Amniotic stem cell (primary cell): ENCODE results near the gene ELMO3.

Source experiments
- DNase-seq: peaks from one replicate; lab custom pipeline; 2025; lab: John Stamatoyannopoulos, UW

ELMO3 gene, protein sequence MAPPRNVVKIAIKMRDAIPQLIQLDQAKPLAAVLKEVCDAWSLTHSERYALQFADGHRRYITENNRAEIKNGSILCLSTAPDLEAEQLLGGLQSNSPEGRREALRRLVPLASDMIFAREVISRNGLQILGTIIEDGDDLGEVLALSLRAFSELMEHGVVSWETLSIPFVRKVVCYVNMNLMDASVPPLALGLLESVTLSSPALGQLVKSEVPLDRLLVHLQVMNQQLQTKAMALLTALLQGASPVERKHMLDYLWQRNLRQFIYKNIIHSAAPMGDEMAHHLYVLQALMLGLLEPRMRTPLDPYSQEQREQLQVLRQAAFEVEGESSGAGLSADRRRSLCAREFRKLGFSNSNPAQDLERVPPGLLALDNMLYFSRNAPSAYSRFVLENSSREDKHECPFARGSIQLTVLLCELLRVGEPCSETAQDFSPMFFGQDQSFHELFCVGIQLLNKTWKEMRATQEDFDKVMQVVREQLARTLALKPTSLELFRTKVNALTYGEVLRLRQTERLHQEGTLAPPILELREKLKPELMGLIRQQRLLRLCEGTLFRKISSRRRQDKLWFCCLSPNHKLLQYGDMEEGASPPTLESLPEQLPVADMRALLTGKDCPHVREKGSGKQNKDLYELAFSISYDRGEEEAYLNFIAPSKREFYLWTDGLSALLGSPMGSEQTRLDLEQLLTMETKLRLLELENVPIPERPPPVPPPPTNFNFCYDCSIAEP

DNA sequence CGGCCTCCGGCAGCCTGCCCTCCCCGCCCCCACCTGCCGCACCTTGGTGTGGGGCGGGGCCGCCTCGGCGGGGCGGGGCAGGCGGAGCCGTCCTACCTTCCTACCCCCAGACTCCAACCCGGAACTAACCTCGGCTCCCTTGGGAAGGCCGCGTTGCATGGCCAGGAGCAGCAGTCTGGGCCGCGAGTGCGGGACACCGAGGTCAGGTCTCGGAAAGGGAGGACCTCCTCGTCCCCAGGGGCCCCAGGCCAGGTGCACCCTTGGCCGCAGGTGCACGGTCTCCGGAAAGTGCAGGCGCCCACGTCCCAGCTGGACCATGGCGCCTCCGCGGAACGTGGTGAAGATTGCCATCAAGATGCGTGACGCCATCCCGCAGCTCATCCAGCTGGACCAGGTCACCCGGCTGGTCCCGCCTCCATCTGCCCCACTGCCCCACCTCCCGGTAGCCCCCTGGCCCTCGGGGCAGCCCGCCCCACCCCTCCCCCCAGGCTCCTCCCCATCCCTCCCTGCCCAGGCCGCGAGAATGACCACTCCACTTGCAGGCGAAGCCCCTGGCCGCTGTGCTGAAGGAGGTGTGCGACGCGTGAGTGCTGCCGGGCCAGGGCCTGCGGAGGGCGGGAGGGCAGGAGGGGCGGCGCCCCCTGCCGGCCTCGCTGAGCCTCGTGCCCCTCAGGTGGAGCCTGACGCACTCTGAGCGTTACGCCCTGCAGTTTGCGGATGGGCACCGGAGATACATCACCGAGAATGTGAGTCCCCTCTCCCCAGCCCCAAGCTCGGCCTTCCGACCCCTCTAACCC lies at the start of gene ELMO3:
ELMO3 (plus strand) TSS at position 121 of the 797 bp plus-strand sequence; CDS start at position 317, 196 bp downstream.
- no peak for DNase-seq

DNA sequence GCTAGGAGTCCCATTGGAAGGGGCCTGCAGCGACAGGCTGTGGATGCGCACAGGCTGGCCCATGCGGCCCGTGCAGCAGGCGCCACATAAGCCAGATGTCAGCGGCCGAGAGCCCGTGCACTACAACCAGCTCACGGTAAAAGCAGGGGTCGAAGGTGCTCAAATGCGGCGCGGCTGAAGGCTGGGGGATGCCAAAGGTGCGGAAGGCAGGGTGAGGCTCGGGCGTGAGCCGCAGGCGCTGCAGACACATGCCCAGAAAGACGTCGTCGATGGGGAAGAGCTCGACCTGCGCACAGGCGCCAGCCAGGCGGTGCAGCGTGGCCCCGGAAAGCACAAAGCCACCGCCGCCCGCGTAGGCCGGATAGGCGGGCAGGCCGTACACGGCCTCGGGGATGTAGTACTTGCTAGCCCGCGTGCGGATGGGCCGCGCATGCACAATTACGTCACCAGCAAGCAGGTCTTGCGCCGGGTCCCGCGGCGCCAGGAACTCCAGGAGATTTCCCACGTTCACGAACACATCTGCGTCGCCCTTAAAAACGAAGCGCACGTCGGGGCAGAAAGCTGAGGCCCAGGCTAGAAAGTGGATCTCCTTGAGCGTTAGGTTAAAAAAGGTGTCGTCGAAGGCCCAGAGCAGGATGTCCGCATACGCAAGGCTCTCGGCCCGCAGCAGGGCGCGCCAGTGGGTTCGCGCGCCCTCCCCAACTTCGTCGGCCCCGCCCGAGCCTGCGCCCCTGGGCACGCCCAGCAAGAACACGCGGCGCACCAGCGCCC lies 49.5 kb upstream of the ELMO3 start:
- no peak for DNase-seq

DNA sequence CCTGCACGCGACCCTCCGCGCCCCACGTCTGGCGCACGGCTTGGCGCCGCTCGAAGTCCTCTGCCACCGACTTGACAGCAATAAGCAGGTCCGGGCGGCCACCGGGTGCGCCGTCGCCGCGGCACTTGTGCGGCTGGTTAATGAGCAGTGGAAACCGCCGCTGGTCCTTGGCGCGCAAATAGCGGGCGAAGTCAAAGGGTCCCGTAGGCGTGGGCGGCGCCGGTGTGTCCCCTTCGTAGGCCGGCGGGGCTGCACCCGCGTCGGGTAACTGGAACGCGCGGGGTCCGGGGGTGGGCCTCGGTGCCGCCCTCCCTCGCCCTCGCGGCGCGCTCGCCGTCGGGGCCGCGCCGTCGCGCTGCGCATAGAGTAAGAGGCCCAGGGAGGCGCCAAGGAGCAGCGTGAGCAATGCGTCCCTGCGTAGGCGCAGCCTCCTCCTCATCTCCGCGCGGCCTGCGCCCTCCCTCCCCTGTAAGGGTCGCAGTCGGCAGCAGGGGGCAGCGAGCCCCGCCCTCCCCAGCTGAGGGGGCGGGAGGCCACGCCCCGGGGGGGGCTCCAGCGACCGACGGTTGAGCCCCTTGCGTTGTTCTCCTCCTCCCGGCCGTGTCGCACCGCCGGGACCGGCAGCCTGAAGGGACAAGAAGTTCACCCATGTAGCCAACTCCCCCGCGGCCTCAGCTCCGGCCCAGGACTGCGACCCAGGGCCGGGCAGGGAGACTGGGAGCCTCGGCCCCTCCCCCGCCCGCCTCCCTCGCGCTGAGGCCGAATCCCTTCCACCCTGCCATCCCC lies 48.7 kb upstream of the ELMO3 start:
- DNase-seq, result no peak

DNA sequence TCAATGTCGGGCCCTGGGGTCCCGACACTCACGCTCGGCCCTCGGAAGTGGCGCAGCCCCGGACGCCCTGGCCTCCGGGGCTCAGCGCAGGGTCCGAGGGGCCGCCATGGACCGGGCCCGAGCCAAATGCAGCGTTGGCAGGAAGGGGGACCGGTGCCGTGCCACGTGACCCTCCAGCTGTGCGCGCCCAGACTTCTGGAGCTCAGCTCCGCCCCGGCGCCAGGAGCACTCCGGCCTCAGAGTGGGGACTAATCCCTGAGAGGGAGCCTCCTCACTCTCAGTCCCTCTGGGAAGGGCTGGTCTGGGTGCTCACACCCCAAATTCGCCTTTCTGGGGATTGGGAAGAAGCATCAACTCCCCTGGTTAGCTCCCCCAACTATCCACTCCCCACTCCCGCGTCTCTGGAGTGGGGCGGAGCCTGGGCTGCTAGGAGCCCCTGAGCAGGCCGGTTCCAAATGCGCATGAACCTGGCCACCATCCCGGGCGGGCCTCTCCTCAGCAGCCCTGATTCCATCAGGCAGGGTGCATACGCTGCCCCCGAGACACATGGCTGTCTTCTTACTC lies 48.0 kb upstream of the ELMO3 start, which contains the start of gene B3GNT9:
B3GNT9 (minus strand) TSS at position 166 of the 564 bp plus-strand sequence. CDS start 513 bp downstream, outside the sequence.
- DNase-seq, result peak; percentile 41

DNA sequence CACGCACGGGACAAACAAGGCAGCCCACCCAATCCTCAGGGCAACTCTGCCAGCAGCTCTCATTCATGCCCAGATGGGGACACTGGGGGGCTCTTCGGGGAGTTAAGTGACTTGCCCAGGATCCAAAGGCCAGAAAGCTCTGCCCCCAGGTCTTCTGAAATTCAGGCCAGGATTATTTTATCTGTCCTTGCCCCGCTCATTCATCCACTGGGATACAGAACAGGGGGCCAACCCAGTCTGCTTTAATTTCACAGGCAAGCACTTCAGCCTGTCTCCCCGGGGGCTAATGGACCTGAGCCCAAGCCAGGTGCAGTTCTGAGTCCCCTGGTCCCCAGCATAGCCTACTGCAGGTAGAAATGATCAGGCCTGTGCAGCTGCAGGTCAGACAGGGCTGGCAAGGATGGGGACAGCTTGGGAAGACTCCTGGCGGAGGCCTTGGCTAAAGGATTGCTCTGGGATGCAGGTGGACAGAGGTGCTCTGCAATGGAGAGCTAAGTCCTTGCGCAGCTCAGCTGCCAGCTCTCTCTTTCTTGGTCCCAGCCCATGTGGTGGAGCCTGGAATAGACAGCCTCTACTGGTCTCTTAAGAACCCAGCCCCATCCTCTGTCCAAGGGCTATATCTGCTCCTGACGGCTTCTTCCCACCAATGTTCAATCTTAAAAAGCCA lies 47.4 kb upstream of the ELMO3 start:
- no peak for DNase-seq

DNA sequence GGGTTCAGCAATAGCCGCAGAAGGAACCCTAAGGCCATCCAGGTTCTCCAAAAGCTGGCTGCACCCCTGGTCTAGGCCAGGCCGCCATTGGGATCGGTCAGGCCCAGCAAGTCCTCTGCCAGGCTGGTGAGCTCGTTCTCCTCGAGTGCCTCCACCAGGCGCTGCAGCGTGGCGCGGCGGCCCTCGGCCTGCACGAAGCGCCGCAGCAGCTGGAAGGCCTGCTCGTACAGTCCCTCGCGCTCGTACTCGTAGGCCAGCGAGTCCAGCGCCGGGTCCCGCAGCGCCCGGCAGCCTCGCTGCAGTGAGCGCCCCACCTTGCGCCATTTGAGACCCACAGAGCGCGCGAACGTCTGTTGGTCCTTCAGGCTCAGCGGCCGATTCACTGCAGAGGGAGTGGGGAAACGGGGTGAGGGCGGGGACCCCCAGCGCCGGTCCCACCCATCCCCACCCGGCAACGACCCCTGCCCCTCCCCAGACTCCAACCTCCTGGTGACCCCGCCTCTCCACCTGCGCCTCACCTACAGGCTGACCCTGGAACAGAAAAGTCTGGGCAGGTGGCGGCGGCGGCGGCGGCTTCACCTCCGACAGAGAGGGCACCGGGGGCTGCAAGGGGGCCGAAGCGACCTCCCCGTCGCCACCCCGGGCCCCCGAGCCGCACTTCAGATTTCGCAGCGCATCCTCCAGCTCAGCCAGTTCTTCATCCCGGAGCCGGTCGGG lies 44.2 kb upstream of the ELMO3 start:
- DNase-seq, result no peak

DNA sequence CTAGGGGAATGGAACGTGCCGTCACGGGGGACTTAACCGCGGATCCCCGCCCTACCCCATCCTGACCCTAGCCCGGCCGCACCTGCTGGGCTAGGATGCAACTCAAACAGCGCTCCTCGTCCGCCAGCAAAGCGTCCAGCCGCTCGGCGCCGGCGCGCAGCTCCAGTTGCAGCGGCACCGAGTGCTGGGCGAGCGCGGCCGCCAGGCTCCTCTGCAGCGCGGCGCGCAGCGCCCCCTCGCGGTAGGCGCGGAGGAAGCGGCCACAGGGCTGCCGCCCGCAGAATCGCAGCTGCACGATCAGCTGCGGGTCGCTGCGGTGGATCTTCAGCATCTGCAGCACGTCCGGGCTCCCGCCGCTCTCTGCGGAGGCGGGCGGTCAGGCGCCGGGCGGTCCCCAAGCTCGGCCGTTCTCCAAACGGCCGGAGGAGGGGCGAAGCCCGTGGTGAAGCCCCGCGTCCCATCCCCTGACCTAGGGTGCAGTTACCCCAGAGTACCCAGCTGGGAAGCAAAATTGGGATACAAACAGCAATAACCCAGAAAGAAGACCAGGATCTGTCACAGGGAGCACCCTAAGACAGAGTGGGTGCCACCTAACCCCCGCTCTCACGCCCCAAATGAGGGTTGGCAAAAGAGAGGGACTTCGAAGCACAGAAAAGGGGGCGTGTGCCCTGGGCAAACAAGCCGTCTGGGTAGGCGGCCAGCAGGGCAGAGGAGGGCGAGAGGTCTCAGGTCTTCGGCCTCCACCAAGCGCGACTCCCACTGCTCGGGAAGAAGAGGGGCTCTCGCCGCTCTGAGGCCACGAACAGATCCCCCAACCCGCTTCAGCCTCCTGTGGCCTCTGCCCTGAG lies 43.4 kb upstream of the ELMO3 start:
- DNase-seq, result no peak

DNA sequence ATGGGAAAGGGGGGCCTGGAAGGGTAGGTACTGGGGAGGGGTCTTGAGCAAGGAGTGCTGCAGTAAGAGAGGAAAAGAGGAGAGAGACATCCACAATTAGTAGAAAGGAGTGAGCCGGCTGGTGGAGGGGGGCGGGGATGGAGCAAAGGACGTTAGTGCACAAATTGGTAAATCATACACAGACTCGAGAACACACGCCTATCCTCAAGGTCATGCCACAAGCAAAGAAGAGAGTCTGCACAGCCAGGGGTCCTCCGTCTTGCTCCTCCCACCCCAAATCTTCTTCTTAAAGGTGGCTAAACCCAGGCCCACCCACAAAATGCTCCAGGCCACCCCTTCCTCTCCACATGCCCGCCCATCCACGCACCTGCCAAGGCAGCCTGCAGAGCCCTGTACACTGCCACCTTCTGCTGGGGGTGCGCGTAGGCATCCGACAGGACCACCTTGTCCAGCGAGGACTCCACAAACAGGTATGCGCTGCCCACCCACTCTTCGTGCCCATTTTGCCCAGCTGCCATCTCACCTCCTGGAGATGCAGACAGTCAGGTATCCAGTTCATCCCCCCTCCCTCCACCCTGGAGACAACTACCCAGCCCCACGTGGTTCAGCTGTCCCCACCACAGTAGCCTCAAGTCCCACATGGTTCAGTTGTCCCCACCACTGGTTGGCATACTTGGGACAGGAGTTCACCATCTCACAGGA lies 42.6 kb upstream of the ELMO3 start:
- no peak for DNase-seq

DNA sequence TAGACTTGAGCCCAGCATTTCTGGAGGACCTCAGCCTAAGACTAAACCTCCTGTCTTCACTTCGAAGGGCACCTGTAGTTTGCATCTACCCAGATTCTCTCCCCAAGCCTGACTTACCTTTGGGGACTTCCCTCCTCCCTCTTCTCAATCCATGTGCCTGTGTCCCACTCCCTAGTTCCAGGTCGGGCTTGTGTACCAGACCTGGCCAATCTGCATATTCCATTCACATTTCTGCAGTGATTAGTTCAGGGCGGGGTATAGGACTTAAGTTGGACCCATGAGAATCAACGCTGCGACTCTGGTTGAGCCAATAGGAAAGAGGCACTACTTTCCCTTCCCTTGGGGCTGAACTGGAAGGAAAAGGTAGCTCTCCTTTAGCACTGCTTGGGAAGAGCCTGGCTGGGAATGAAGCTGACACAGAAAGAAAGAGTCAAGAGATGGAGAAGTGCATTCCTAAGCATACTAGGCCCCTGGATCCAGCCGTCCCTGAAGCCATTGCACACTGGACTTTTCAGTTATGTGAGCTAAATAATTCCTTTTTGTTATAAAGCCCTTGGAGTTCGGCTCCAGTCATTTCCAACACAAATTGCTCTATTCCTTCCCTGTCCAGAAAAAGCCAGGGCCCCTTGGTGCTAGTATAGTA lies 41.7 kb upstream of the ELMO3 start:
- DNase-seq, result no peak

DNA sequence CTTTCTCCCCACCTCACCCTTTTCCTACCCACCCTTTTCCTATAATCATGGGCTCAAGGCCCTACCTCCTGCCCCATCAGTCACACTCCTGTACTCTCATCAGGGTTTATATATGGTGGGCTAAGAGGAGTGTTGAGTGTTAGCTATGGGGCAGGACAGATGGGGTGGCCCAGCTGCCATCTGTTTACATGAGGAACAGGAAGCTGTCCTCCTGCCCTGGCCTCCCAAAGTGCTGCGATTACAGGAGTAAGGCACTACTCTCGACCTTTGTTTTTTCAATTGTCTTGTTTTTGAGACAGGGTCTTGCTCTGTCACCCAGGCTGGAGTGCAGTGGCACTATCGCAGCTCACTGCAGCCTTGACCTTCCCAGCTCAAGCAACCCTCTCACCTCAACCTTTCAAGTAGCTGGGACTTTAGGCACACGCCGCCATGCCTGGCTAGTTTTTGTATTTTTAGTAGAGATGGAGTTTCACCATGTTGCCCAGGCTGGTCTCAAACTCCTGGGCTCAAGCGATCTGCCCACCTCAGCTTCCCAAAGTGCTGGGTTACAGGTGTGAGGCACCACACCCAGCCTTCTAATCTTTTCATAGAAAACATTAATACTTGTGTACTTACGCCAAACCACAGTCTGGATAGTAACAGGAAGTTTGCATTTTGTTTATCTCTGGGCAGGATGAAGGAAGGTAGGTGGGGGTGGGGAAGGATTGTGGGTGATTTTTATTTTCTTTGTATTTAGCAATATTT lies 40.9 kb upstream of the ELMO3 start:
- no peak for DNase-seq

DNA sequence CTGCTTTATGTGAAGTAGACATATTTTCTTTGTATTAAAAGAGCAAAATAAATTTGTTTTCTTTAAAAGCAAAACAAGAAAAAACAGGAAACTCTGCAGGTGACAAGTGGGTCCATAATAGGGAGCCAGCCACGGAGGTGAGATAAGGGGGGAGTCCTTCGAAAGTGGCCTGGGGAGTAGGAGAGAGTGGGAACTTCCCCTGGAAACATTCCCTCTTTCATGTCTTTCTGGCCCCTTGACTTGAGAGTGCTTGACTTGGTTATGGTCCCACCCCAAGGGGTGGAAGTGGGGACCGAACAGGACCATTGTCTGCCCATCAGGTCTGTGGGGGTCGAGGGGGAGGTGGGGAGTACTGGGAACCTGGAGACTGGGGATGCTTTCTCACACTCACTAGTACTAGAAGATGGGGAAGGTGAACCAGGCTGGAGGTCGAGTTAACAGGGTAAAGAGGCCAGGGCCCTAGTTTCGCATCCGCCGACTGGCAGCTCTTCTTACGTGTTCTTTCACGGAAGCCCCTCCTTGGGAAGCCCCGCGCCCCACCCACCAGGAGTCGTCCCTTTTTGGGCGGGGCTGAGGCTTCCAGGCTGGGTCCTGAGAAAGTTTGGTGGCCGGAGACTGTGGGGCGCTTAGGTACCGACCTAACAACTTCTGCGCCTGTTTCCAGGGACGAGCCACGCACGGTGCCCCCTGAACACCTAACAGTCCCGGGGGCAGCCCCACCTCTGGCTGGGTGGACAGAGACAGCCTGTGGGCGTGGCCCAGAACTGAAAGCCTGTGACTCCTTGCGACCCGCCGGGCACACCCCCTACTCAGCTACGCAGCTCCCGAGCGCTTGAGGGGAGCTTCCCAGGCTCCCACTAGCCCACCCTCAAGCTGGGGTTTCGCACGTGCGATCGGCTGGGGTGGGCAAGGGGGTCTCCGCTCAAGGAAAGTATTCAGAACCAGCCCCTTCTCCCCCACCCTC lies 40.0 kb upstream of the ELMO3 start:
- DNase-seq, result no peak

DNA sequence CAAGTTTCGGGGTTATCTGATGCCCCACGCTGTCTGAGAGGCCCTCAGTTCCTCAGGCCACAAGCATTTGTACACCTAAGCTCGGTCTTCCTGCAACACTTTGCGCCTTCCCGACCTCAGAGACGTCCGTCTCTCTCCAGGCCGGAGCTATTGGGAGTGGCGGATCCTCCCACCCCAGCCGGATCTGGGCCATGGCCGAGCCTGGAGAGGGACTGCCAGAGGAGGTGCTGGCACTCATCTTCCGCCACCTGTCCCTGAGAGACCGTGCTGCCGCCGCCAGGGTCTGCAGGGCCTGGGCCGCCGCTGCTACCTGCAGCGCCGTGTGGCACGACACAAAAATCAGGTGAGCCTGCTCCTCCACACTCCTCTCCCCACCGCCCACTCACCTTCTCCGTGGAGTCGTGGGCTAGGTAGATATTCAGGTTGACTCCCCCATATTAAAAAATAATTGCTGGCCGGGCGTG lies 37.3 kb upstream of the ELMO3 start:
- no peak for DNase-seq

DNA sequence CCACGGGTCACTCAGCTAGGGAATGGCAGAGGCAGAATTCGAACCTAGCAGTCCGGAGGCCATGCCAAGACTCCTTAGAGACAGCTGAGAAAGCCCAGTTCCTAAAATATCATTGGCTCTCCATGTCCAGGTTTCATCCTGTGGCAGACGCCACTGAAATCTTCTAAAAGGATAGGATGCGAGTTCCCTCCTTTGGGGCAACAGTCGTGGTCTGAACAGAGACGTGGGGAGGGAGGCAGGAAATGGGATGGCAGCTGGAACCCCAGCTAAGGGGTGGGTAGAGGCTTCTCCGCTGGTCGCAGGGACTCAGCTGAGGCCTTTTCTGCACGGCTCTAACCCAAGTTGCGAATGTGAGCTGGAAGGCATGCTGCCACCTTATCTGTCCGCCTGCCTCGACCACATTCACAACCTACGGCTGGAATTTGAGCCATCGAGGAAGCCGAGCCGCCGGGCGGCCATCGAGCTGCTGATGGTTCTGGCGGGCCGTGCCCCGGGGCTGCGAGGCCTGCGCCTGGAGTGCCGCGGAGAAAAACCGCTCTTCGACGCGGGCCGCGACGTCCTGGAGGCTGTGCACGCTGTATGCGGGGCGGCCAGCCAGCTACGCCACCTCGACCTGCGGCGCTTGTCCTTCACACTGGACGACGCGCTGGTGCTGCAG lies 36.3 kb upstream of the ELMO3 start:
- no peak for DNase-seq

DNA sequence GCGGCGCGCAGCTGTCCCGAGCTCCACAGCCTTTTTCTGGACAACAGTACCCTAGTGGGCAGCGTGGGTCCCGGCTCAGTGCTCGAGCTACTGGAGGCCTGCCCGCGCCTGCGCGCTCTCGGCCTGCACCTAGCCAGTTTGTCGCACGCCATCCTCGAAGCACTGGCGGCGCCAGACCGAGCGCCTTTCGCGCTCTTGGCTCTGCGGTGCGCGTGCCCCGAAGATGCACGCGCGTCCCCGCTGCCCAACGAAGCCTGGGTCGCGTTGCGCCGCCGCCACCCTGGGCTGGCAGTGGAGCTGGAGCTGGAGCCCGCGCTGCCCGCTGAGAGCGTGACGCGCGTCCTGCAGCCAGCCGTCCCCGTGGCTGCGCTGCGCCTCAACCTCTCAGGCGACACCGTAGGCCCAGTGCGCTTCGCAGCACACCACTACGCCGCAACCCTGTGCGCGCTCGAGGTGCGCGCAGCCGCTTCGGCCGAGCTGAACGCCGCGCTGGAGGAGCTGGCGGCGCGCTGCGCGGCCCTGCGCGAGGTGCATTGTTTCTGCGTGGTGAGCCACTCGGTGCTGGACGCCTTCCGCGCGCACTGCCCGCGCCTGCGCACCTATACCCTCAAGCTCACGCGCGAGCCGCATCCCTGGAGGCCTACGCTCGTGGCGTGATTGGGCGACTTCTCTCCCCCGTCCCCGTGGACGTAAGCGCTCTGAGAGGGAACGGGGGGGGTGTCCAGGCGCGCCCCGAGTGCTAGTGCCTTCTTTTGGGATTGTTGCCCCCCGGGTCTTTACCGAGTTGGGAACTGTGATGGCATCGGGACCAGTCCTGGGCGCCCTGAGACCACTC lies 35.5 kb upstream of the ELMO3 start:
- no peak for DNase-seq
